Skeletal muscle satellite cell (primary cell): Measurements from ENCODE around the gene PDE1A. TPM values are rescaled to one million over a fixed set of nuclear protein-coding genes. Genes with fewer than 3 reads are reported as not detected.

Source experiments
- H3K27me3 ChIP-seq: 2 replicates; pipeline ENCODE4 v1.7.0; 2013; ENCODE audit warnings: low read length; ENCODE audit not compliant: control insufficient read depth, insufficient read depth
- H3K36me3 ChIP-seq: 2 replicates; pipeline ENCODE4 v1.7.0; 2013; ENCODE audit warnings: mild to moderate bottlenecking, control low read depth, low read length; ENCODE audit not compliant: insufficient read depth
- H3K4me1 ChIP-seq: 2 replicates; pipeline ENCODE4 v1.7.0; 2013; ENCODE audit warnings: low read length; ENCODE audit not compliant: control insufficient read depth, insufficient read depth
- H3K4me2 ChIP-seq: 2 replicates; pipeline ENCODE4 v1.7.0; 2013; ENCODE audit warnings: mild to moderate bottlenecking, low read length
- H3K4me3 ChIP-seq: 2 replicates; pipeline ENCODE4 v1.7.0; 2013; ENCODE audit warnings: low read length
- H3K9ac ChIP-seq: 2 replicates; pipeline ENCODE4 v1.7.0; 2013; ENCODE audit warnings: mild to moderate bottlenecking, low read depth, low read length, moderate library complexity
- H3K9me3 ChIP-seq: replicated peaks from 2 replicates; pipeline ENCODE4 v1.7.0; 2013; ENCODE audit warnings: mild to moderate bottlenecking, control low read depth, low read length
- total RNA-seq: library from RNA; depleted of rRNA; stranded (reverse); fragments of >200 nt; gene quantifications from 2 replicates; pipeline ENCODE4 v1.2.3, GENCODE V29; 2012; rRNA removed

Gene PDE1A
- total RNA-seq: 1.8 and 6.1 TPM in 2 replicates

- H3K36me3 ChIP-seq: no peaks in the 10 kb centered on the region
- H3K4me3 ChIP-seq: peak within 1 kb of the TSS; percentile 49
- H3K9ac ChIP-seq: peak within 1 kb of the TSS; percentile 33
- peaks cover 21% of the 10 kb centered on the region for H3K4me1 ChIP-seq
- H3K9me3 ChIP-seq: no peaks in the 10 kb centered on the region
- peak within 1 kb of the TSS; percentile 66 for H3K4me2 ChIP-seq
- H3K27me3 ChIP-seq: no peaks in the 10 kb centered on the region
Measured at GRCh38 chr2:182426918-182427240, at the start of gene PDE1A. Gene PDE1A, minus strand, starts transcription at chr2:182427036.

- H3K9ac ChIP-seq: no peak overlapping the region
Measured at GRCh38 chr2:182473635-182474034, 46.8 kb upstream of the PDE1A start.

DNA sequence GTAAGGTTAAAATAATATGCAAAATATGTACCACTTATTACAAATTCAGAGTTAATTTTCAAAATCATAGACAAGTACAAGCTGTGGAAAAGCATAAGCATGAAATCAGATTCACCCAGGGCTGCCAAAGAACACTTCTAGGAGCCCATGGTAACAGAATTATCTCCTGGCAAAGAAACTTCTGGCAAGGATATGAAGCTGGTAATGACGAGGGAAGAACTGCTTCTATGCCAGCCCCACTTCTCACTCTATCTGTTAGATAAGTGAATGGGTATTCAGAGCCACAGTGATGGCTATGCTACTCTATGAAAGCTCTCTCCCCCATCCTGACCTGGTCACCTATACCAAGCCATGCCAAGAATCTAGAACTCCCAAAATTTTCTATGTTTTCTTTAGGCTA, 36.9 kb upstream of the PDE1A start:
- Histone ChIP-seq H3K9me3 (no peaks in the 10 kb centered on the region), H3K27me3 (no peaks in the 10 kb centered on the region), H3K4me3 (no peak overlapping the region), H3K9ac (no peak overlapping the region), H3K36me3 (no peaks in the 10 kb centered on the region), H3K4me1 (no peaks in the 10 kb centered on the region), H3K4me2 (no peak overlapping the region)

More at GRCh38 chr2:182473635-182474034, 46.8 kb upstream of the PDE1A start:
- H3K36me3 ChIP-seq: no peaks in the 10 kb centered on the region
- H3K4me3 ChIP-seq: no peak overlapping the region
- no peaks in the 10 kb centered on the region for H3K27me3 ChIP-seq
- no peak overlapping the region for H3K4me2 ChIP-seq
- H3K4me1 ChIP-seq: no peaks in the 10 kb centered on the region
- H3K9me3 ChIP-seq: no peaks in the 10 kb centered on the region

- H3K36me3 ChIP-seq: no peaks in the 10 kb centered on the region
- H3K27me3 ChIP-seq: no peaks in the 10 kb centered on the region
- H3K9me3 ChIP-seq: no peaks in the 10 kb centered on the region
- H3K4me2 ChIP-seq: no peak overlapping the region
- no peak overlapping the region for H3K9ac ChIP-seq
- H3K4me3 ChIP-seq: no peak overlapping the region
- H3K4me1 ChIP-seq: peaks cover 6% of the 10 kb centered on the region
Measured at GRCh38 chr2:182456784-182457183, 29.9 kb upstream of the PDE1A start.

DNA sequence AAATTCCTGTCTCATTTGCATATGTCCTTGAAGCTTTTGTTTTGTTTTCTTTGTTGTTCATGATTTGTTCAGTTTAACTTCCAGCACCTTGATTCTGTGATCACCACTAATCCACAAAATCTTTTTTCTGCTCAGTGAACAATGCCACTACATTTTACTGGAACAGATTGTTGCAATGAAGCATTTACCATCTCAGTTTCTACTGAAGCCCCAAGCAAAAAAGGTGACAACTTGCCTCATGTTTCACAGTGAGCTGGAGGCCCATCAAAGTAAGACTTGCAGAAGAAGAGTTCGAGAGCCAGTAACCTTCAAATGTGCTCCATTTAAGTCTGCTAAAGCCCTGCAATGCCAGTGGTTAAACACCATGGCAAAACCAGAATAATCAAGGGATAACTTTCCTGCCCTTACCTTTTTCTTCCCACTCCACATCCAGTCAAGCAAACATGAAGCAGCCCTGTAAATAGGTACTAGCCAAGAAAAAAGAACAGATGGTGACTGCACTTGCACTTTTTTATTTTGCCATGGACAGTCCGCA, 25.7 kb upstream of the PDE1A start:
- Histone ChIP-seq H3K4me3 (no peak overlapping the region), H3K9me3 (no peaks in the 10 kb centered on the region), H3K27me3 (no peaks in the 10 kb centered on the region), H3K4me1 (peaks cover 16% of the 10 kb centered on the region), H3K9ac (no peak overlapping the region), H3K36me3 (no peaks in the 10 kb centered on the region), H3K4me2 (no peak overlapping the region)

DNA sequence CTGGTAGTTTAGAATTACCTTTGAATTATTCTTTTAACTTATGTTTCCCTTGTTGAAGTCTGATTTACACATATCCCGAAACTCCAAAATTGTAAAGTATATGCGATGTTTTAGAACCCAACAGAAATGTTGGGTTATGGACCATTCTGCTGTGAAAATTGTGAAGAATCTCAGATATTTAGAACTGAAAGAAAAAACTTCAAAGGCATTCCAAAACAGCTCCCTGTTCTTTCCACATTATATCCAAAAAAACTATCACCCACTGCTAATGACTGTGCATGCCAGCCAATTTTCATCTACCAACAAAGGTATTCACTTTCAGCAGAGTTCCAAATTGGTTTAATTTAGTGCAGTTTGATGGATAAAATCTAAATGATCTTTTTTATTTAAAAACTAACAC, 21.5 kb upstream of the PDE1A start:
- Histone ChIP-seq H3K9ac (no peak overlapping the region), H3K4me2 (no peak overlapping the region), H3K9me3 (no peaks in the 10 kb centered on the region), H3K4me3 (no peak overlapping the region), H3K4me1 (peaks cover 37% of the 10 kb centered on the region), H3K27me3 (no peaks in the 10 kb centered on the region), H3K36me3 (no peaks in the 10 kb centered on the region)

DNA sequence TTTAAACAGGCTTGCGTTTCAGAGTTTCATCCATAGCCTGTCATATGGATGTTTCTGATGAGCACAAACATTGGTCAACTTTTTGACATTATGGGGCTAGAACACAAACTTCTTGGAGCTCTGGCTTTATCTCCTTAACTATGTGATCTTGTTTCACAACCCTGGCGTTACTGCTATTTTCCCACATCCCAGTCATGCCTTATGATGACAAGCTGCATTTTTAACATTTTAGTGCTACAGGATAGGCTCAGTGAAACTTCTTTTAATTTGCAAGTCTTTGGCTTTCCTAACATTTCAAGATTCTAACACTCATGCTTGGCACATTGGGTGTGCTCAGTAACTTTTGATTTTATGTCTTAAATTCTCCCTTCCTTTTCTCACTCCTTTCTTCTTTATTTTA, 21.0 kb upstream of the PDE1A start:
- Histone ChIP-seq H3K4me1 (peaks cover 37% of the 10 kb centered on the region), H3K27me3 (no peaks in the 10 kb centered on the region), H3K4me3 (no peak overlapping the region), H3K9ac (no peak overlapping the region), H3K4me2 (no peak overlapping the region), H3K36me3 (no peaks in the 10 kb centered on the region), H3K9me3 (no peaks in the 10 kb centered on the region)

DNA sequence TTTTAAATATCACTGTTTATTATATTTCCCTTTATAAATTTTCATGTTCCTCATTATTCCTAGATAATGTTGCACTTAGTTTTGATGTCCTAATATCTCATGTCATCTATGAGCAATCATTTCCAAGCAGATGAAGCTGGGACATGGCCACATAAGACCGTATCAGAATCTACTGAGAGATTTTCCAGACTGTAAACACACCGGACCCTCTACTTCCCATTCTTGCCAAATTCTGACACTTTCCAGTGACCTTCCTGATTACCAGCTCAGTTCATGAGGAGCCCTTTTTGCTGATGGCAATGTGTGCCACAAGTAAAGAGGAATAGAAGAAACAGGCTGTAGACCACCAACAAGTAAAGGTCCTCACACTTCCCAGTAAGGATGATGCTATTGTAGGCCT, 20.3 kb upstream of the PDE1A start:
- H3K9ac ChIP-seq: no peak overlapping the region

GRCh38 chr2:182446087-182446486, 19.3 kb upstream of the PDE1A start:
- H3K4me3 ChIP-seq: no peak overlapping the region
- no peak overlapping the region for H3K9ac ChIP-seq
- no peaks in the 10 kb centered on the region for H3K9me3 ChIP-seq
- H3K4me1 ChIP-seq: peaks cover 37% of the 10 kb centered on the region
- H3K36me3 ChIP-seq: no peaks in the 10 kb centered on the region
- no peak overlapping the region for H3K4me2 ChIP-seq
- no peaks in the 10 kb centered on the region for H3K27me3 ChIP-seq

More for the DNA sequence above, 20.3 kb upstream of the PDE1A start:
- Histone ChIP-seq H3K4me1 (peaks cover 37% of the 10 kb centered on the region), H3K36me3 (no peaks in the 10 kb centered on the region), H3K4me2 (no peak overlapping the region), H3K4me3 (no peak overlapping the region), H3K9me3 (no peaks in the 10 kb centered on the region), H3K27me3 (no peaks in the 10 kb centered on the region)

DNA sequence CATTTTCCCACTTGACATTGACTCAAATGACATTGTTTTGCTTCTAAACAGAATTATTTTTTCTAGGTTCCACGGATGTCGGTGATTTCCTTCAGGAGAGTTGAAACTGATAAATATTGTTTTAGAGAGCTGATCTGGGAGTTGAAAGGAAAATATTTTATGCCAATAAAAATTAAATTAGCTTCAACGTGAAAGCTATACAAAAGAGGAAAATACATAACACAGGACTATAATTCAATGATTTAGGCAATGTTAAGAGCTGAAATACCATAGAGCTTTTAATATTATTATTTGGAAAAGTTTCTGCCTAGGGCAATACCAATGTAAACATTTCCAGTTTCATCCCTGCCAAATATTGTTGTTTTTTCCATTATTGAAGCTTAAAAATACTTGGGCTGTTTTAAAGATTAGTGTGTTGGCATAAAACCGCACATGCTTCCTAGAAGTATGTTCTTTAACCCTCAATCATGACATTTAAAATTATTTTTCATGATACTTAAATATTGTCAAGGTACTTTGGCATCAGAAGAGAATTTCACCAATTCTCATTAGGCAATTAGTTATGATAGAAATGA, 18.6 kb upstream of the PDE1A start:
- Histone ChIP-seq H3K4me3 (peak overlapping the region; percentile 15), H3K4me1 (peaks cover 37% of the 10 kb centered on the region), H3K4me2 (peak overlapping the region; percentile 49), H3K27me3 (no peaks in the 10 kb centered on the region), H3K9me3 (no peaks in the 10 kb centered on the region), H3K9ac (peak overlapping the region; percentile 35), H3K36me3 (no peaks in the 10 kb centered on the region)

DNA sequence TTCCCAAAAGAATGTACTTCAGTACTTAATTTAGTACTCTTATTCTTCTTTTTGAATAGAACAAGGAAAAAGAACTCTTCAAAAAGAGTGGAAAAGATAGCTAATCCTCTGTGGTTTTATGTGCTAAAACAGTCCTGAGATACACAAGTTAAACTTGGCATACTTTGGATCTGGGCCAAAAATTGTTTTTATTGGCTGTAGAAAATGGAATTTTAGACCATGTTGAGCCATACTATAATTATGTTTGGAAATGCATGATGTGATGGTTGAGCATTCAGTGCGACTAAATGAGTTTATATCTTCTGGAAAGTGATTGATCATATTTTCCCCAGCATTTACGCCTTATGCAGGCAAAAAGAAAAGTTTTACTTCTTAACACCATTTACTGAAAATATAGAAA, 18.0 kb upstream of the PDE1A start:
- Histone ChIP-seq H3K4me3 (no peak overlapping the region), H3K4me2 (peak overlapping the region; percentile 49), H3K9me3 (no peaks in the 10 kb centered on the region), H3K4me1 (peaks cover 37% of the 10 kb centered on the region), H3K27me3 (no peaks in the 10 kb centered on the region), H3K36me3 (no peaks in the 10 kb centered on the region), H3K9ac (peak overlapping the region; percentile 35)

- no peaks in the 10 kb centered on the region for H3K36me3 ChIP-seq
- peak overlapping the region; percentile 2 for H3K4me2 ChIP-seq
- H3K4me1 ChIP-seq: peaks cover 37% of the 10 kb centered on the region
- no peak overlapping the region for H3K4me3 ChIP-seq
- H3K27me3 ChIP-seq: no peaks in the 10 kb centered on the region
- H3K9ac ChIP-seq: no peak overlapping the region
- H3K9me3 ChIP-seq: no peaks in the 10 kb centered on the region
Measured at GRCh38 chr2:182444170-182444569, 17.3 kb upstream of the PDE1A start.
